Prostate gland (tissue), 2 donors: ENCODE results near the gene TFF2.

ENCODE experiments used
- CTCF ChIP-seq, 4 experiments: fragments of 200-600 bp in 2 of 4; fragments of 450-650 bp in 2 of 4; sonication (generic) in 2 of 4; IDR thresholded peaks; 1 replicate in 3 of 4; 2 replicates in 1 of 4; pipeline ENCODE4 v1.5.1; 2016 to 2019; ENCODE audit warnings: antibody characterized with exemption in 4 of 4, mild to moderate bottlenecking in 2 of 4, moderate library complexity in 2 of 4
- POLR2A ChIP-seq: fragments of 450-650 bp; IDR thresholded peaks from one replicate; pipeline ENCODE4 v1.6.1; 2016; ENCODE audit warnings: antibody characterized with exemption, mild to moderate bottlenecking

DNA sequence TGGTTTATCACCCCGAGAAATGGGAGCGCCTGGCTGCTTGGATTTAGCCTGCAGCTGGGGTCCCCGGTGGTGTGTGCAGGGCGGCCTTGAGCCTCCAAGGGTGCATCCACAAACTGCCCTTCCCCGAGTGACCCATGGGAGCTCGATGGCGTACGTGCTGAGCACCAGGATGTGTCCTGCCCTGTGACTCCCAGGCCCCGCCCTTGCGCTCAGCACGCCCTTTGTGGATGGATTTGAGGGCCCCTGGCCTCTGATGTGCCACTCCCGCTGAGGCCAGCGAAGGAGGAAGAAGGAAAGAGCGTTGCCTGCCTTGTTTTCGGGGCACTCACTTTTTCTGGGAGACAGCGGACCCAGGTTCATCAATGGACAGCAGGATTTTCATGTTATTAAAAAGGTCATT is 33.9 kb downstream of the TFF2 start:
- no peak for TF ChIP-seq POLR2A
- no peak for TF ChIP-seq CTCF (IDR thresholded peaks at IDR 0.05)
